Renal cortex interstitium (tissue), 11 donors: ENCODE results near the gene BORCS8. TPM values are rescaled to one million over a fixed set of nuclear protein-coding genes. Genes with fewer than 3 reads are reported as not detected.
"Not testable (repeated sequence)": the region's sequence is repeated elsewhere in the genome, so short reads cannot be mapped to it uniquely, and the experiment has no call there.

Source experiments
- DNase-seq, 11 donors: peaks; one replicate each; pipeline ENCODE4 v3.0.0-alpha.2; 2013; ENCODE audit warnings: low read depth in 9 of 11, low spot score in 4 of 11; ENCODE audit errors: extremely low read depth in 1 of 11
- polyA plus RNA-seq, 3 donors: library from polyadenylated mRNA; unstranded; fragments of 120-200 nt; gene quantifications; one replicate each; pipeline ENCODE4 v1.2.1, GENCODE V29; 2013; ENCODE audit not compliant: insufficient read length in 3 of 3

BORCS8 gene
- polyA plus RNA-seq, 3 donors: 14.8 to 30.0 (median 19.3) TPM

DNA sequence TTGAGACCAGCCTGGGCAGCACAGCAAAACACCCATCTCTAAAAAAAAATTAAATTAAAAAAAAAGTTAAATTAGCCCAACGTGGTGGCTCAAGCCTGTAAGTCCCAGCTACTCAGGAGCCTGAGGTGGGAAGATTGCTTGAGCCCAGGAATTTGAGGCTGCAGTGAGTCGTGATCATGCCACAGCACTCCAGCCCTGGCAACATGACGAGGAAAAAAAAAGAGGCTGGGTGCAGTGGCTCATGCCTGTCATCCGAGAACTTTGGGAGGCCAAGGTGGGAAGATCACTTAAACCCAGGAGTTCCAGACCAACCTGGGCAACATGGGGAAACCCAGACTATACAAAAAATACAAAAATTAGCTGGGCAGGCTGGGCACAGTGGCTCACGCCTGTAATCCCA is 51.5 kb downstream of the BORCS8 start:
- DNase-seq: no peak

DNA sequence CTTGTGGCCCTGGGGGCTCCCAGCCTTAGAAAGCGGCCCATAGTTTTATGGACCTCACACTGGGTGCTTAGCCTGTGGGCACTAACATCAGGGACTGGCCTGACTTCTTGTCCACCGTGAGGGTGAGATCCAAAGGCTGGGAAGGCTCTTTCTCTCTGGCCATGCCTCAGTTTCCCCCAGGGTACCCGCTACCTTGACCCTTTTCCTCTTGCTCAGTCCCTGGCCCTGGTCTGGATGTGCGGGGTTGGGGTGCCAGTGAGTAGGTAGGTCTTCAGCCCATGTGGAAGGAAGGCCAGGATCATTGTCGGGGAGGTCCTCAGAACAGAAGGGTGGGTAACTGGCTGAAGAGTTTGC is 52.1 kb downstream of the BORCS8 start:
- DNase-seq: no peak

DNA sequence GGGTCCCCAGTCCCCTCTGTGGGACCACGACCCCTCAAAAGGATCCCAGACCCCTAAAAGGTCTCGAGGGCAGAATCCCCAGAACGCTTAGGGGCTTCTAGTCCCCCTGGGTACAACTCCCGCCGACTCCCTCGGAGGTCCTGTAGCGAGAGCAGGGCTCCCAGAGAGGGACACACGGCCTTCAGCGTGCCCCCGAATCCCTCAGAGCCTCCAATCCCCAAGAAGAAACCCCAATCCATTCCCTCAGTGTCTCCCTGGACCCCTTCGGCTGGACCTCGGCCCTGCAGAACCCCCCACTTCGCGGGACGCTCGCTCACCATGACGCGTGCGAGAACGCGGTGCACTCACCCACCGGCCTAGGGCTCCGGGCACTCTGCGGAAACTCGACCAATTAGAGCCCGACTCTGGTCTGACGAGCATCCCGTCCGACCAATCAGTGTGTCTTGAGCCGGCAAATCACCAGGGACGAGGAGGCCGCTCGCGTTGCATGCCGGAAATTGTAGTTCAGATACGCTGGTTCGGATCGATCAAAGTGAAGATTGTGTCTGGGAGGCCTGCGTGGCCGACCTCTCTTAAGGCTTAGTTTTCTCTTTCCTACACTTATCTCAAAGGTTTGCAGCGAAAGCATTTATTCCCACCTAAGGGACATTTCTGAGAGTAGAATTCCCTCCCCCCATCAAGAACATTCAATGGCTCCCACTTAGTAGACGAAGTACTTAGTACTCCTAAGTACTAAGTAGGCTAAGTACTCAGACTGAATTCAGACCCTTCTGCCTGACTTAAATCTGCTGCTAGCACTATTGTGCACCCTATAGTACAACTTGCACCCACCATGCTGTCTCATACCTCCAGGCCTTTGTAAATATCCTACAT is 53.6 kb downstream of the BORCS8 start, which contains the start of gene TMEM161A:
Gene TMEM161A, minus strand, starts transcription at position 370 of the 873 bp plus-strand sequence. Its CDS starts 50 bp downstream, at position 320.
- DNase-seq: peak; percentile 93 to 99 (median 97)

DNA sequence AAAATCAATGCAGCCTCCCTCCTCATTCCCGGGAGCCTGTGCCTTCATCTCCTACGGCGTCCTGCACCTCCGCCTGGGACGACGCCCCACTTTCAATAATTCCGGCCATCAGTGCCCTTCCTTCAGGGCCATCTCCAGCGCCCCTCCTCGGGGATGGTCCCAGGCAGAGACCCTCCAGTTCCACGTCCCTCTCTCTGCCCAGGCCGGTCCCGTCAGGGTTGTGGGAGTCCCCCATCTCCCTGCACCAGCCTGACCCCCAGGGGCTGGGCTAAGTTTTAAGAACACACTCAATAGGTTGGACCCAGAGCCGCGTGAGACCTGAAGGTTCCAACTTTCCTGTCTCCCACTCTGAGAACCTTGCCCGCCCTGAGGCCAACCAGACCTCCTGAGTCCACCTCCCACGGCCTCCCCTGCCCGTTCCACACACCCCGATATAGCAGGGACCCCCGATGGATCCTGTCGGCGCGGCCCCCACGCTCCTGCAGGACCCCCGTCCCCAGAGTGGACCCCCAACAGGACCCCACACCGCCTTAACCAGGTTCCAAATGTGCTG is 54.3 kb downstream of the BORCS8 start:
- no peak for DNase-seq

DNA sequence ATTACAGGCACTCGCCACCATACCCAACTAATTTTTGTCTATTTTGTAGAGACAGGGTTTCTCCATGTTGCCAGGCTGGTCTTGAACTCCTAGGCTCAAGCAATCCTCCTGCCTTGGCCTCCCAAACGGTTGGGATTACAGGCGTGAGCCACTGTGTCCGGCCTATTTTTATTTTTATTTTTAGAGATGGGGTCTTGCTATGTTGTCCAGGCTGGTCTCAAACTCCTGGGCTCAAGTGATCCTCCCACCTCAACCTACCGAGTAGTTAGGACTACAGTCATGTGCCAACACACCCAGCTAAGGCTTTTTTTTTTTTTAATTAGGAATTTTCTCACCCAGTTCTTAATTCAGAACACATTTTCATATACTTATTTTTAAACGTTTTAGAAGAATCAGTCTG is 56.2 kb downstream of the BORCS8 start:
- DNase-seq: not testable (repeated sequence)

DNA sequence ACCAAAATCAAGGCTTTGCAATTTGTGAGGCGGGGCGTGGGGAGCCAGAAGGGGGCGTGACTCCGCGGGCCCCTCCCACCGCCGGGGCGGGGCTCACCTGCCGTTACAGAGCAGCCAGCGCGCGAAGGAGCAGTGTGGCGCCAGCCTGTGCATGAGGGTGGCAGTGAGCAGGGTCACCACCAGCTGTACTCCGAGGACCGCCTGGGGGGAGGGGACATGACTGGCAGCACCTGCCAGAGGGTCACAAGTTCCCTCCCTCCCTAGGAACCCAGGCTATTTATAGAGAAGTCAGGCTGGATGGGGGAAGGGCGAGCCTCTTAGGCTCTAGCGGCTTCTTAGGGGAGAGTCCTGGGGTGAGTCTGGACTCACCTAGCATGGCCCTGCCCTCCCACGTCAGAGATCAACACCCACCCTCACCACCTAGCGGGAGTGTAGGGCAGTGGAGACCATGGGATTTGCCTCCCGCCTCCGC is 57.2 kb downstream of the BORCS8 start:
- DNase-seq: peak in 7 of 11 donors; percentile 17 to 70 (median 46)

DNA sequence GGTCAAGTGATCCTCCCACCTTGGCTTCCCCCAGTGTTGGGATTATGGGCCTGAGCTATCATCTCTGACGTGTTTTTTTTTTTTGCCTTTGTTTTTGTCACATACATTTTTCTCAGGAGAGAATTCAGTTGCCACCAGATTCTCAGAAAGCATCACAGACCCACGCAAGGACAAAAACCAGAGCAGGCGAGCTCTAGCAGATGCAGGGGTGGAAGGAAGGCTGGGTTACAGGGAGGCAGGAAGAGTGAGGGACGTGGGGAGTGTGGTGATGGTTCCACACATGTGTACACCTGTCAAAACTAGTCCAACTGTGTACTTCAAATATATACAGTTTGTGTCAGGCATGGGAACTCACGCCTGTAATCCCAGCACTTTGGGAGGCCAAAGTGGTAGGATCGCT is 58.0 kb downstream of the BORCS8 start:
- DNase-seq: no peak

DNA sequence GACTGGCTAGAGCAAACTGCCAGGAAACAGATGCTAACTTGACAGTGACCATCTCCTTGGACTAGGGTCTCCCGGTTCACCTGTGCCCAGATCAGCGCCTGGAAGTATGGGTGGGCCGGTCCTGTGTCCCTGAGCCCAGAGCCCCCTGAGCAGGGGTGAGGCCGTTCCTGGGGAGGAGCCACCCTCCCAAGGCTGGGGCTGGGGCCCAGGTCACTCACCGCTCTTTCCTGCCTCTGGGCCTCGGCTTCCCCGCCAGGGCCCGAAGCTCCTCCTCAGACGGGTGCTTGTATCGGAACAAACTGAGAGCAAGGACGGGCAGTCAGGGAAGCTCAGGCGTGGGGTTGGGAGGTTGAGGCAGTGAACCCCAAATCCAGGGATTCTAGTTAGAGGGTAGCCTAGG is 59.0 kb downstream of the BORCS8 start:
- DNase-seq: no peak

DNA sequence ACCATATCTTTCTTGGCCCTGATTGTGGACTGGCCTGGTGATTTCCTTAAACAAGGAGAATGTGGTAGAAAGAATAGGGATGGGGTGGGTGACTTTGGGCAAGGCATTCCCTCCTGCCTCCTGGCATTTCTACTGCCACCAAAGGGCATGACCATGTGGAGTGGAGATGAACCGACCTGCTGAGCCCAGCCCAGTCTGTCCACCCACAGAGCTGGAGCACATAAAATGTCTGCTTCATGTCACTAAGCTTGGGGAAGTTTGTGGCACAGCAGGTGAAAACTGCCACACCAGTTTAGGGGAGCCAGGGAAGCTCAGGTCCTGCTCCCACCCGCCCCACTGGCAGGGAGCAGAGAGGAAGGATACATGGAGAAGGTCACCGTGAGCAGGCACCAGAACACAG is 60.0 kb downstream of the BORCS8 start:
- DNase-seq: no peak

Other genes starting within 250 kb of the BORCS8 start
- gene SUGP2, start 158.6 kb downstream of the BORCS8 start, polyA plus RNA-seq: 100 to 1,000 TPM in 1 of 3 donors, 10 to 100 TPM in 2; 85.1 to 138 (median 91.5) TPM
- gene ARMC6, start 158.5 kb downstream of the BORCS8 start, polyA plus RNA-seq: 10 to 100 TPM; 31.4 to 42.7 (median 36.7) TPM
- 10 to 100 TPM; 16.7 to 23.4 (median 22.7) TPM for gene SLC25A42, start 128.2 kb downstream of the BORCS8 start, polyA plus RNA-seq
- 10 to 100 TPM; 25.5 to 42.7 (median 36.7) TPM for gene TMEM161A, start 53.7 kb downstream of the BORCS8 start, polyA plus RNA-seq
- gene MEF2B, start 21.9 kb downstream of the BORCS8 start, polyA plus RNA-seq: 1 to 10 TPM; 1.3 to 2.9 (median 1.6) TPM
- 10 to 100 TPM; 59.5 to 85.3 (median 74.6) TPM for gene RFXANK, start 106 bp upstream of the BORCS8 start, polyA plus RNA-seq
- gene NR2C2AP, start 11.3 kb upstream of the BORCS8 start, polyA plus RNA-seq: 10 to 100 TPM; 11.5 to 13.1 (median 12.6) TPM
- under 1 TPM; 0.03 to 0.39 (median 0.09) TPM for gene NCAN, start 19.8 kb upstream of the BORCS8 start, polyA plus RNA-seq
- 1 to 10 TPM; 2.3 to 4.7 (median 3.8) TPM for gene TM6SF2, start 81.1 kb upstream of the BORCS8 start, polyA plus RNA-seq
- 10 to 100 TPM; 50.4 to 65.1 (median 64.6) TPM for gene SUGP1, start 128.4 kb upstream of the BORCS8 start, polyA plus RNA-seq
- 10 to 100 TPM; 45.0 to 85.6 (median 50.0) TPM for gene MAU2, start 128.7 kb upstream of the BORCS8 start, polyA plus RNA-seq
- gene GATAD2A, start 213.5 kb upstream of the BORCS8 start, polyA plus RNA-seq: 10 to 100 TPM; 46.4 to 58.0 (median 54.2) TPM